IPS-NIHi11 (cell line): Measurements from ENCODE around the gene LRRC47.

ENCODE experiments used
- DNase-seq: peaks from one replicate; pipeline ENCODE4 v3.0.0; 2012; ENCODE audit warnings: mixed read lengths, low spot score

LRRC47 gene

DNA sequence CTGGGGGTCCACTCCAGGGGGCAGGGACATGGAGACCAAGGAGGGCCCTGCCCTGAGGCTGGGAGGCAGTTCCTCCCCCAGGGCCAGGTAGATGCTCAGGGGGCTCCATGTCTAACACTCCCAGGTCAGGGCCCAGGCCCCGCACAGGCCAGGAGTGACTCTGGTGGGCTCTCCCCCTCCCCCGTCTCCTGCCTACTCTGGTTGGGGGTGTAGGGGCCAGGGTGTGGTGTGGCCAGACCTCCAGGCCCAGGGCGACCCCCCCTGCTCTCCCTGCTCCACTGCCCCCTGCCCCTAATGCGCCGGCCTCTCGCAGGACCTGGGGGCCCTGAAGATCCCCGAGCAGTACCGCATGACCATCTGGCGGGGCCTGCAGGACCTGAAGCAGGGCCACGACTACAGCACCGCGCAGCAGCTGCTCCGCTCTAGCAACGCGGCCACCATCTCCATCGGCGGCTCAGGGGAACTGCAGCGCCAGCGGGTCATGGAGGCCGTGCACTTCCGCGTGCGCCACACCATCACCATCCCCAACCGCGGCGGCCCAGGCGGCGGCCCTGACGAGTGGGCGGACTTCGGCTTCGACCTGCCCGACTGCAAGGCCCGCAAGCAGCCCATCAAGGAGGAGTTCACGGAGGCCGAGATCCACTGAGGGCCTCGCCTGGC is 63.7 kb downstream of the LRRC47 start:
- DNase-seq, result peak; percentile 82

- DNase-seq, result no peak
These were observed 64.5 kb downstream of the LRRC47 start for GRCh38 chr1:3731583-3732433.

DNA sequence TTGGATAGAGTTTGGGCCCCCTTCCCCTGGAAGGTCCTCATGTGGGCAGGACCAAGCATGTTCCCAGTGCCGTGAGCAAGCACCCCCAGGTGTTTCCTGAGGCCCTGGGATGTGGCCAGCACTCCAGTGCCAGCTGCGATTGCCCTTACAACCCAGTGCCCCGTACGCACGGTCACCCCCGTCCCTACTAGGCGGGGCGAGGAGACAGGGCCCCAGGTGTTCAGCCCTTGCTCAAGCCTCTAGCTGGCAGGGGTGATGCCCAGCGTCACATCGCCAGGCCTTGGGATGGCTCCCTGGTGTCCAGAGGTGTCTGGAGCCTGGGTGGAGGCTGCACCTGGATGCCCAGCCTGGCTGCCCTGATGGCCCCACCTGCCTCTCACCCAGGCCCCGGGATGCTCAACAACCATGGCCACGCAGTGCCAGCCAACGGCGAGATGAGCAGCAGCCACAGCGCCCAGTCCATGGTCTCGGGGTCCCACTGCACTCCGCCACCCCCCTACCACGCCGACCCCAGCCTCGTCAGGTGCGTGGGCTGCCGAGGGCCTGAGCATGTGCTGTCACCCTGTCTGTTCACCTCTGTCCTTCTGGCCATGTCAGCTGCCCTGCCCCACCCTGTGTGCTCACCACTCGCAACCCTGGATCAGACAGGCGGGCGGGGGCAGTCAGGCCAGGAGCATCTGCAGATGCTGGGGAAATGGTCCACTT is 65.6 kb downstream of the LRRC47 start:
- DNase-seq, result no peak

- no peak for DNase-seq
These were observed 66.4 kb downstream of the LRRC47 start for GRCh38 chr1:3729594-3730542.
